H9 (cell line): ENCODE data around the gene CUL4A. TPM values are rescaled to one million over a fixed set of nuclear protein-coding genes. Genes with fewer than 3 reads are reported as not detected.

Experiments used
- DNase-seq: peaks from one replicate; pipeline ENCODE4 v3.0.0-alpha.2; 2017
- H2AFZ ChIP-seq: one replicate; pipeline ENCODE4 v1.6.1; 2013; ENCODE audit warnings: mild to moderate bottlenecking, low read length, control low read depth, moderate library complexity
- H2AK5ac ChIP-seq: 2 replicates; pipeline ENCODE4 v1.6.1; 2013; ENCODE audit warnings: low read length, control low read depth, mixed read lengths; ENCODE audit not compliant: insufficient read length
- H2BK120ac ChIP-seq: one replicate; pipeline ENCODE4 v1.6.1; 2013; ENCODE audit warnings: low read depth, mild to moderate bottlenecking, low read length, control low read depth, inconsistent platforms; ENCODE audit not compliant: poor library complexity, severe bottlenecking
- H2BK12ac ChIP-seq: 2 replicates; pipeline ENCODE4 v1.6.1; 2013; ENCODE audit warnings: low read length, control low read depth, mixed read lengths, low read depth; ENCODE audit not compliant: insufficient read length
- H2BK15ac ChIP-seq: 2 replicates; pipeline ENCODE4 v1.6.1; 2013; ENCODE audit warnings: low read depth, low read length, control low read depth
- H2BK20ac ChIP-seq: one replicate; pipeline ENCODE4 v1.6.1; 2013; ENCODE audit warnings: low read depth, mild to moderate bottlenecking, low read length, control low read depth, inconsistent platforms; ENCODE audit not compliant: poor library complexity, severe bottlenecking
- H2BK5ac ChIP-seq: 2 replicates; pipeline ENCODE4 v1.6.1; 2013; ENCODE audit warnings: low read length, control low read depth, mixed read lengths; ENCODE audit not compliant: insufficient read length
- H3K14ac ChIP-seq: 2 replicates; pipeline ENCODE4 v1.6.1; 2013; ENCODE audit warnings: low read length, control low read depth; ENCODE audit not compliant: insufficient read depth
- H3K18ac ChIP-seq: 2 replicates; pipeline ENCODE4 v1.6.1; 2013; ENCODE audit warnings: low read depth, mild to moderate bottlenecking, mixed read lengths, low read length, control low read depth; ENCODE audit not compliant: insufficient read length
- H3K23ac ChIP-seq: 2 replicates; pipeline ENCODE4 v1.6.1; 2013; ENCODE audit warnings: low read length, control low read depth, mixed read lengths, low read depth; ENCODE audit not compliant: insufficient read length
- H3K23me2 ChIP-seq: 2 replicates; pipeline ENCODE4 v1.6.1; 2013; ENCODE audit warnings: low read depth, mild to moderate bottlenecking, mixed read lengths, low read length, control low read depth; ENCODE audit not compliant: insufficient read length, poor library complexity, severe bottlenecking
- H3K27ac ChIP-seq: 2 replicates; pipeline ENCODE4 v1.5.1; 2013; ENCODE audit warnings: low read length, control low read depth, mixed read lengths, low read depth; ENCODE audit not compliant: insufficient read length
- H3K27me3 ChIP-seq: 2 replicates; pipeline ENCODE4 v1.6.1; 2013; ENCODE audit warnings: low read length, control low read depth, inconsistent platforms; ENCODE audit not compliant: insufficient read depth
- H3K4ac ChIP-seq: 2 replicates; pipeline ENCODE4 v1.6.1; 2013; ENCODE audit warnings: low read depth, mild to moderate bottlenecking, control low read depth, inconsistent platforms, low read length, moderate library complexity
- H3K4me1 ChIP-seq: 2 replicates; pipeline ENCODE4 v1.6.1; 2013; ENCODE audit warnings: low read length, control low read depth, inconsistent platforms; ENCODE audit not compliant: insufficient read depth
- H3K4me2 ChIP-seq: 2 replicates; pipeline ENCODE4 v1.6.1; 2013; ENCODE audit warnings: low read length, control low read depth, mixed read lengths; ENCODE audit not compliant: insufficient read length, insufficient read depth
- H3K56ac ChIP-seq: 2 replicates; pipeline ENCODE4 v1.6.1; 2013; ENCODE audit warnings: low read depth, mild to moderate bottlenecking, mixed read lengths, low read length, control low read depth; ENCODE audit not compliant: insufficient read length
- H3K79me1 ChIP-seq: 2 replicates; pipeline ENCODE4 v1.6.1; 2013; ENCODE audit warnings: low read depth, mild to moderate bottlenecking, moderate library complexity, low read length, control low read depth, inconsistent platforms; ENCODE audit not compliant: insufficient read depth, poor library complexity, severe bottlenecking
- H3K79me2 ChIP-seq: 2 replicates; pipeline ENCODE4 v1.6.1; 2013; ENCODE audit warnings: low read length, control low read depth, inconsistent platforms; ENCODE audit not compliant: insufficient read depth
- H3K9ac ChIP-seq: 2 replicates; pipeline ENCODE4 v1.6.1; 2013; ENCODE audit warnings: low read length, control low read depth, mixed read lengths; ENCODE audit not compliant: insufficient read length; ENCODE audit errors: extremely low read depth
- H3K9me3 ChIP-seq: one replicate; pipeline ENCODE4 v1.6.1; 2013; ENCODE audit warnings: low read depth, low read length, inconsistent platforms; ENCODE audit not compliant: control insufficient read depth
- H3T11ph ChIP-seq: one replicate; pipeline ENCODE4 v1.6.1; 2013; ENCODE audit warnings: mild to moderate bottlenecking, low read length, control low read depth, inconsistent platforms
- H4K20me1 ChIP-seq: one replicate; pipeline ENCODE4 v1.6.1; 2013; ENCODE audit not compliant: control insufficient read depth, insufficient read length, insufficient read depth
- H4K5ac ChIP-seq: 2 replicates; pipeline ENCODE4 v1.6.1; 2013; ENCODE audit warnings: low read depth, mild to moderate bottlenecking, mixed read lengths, low read length, control low read depth; ENCODE audit not compliant: insufficient read length
- H4K8ac ChIP-seq: replicated peaks from 2 replicates; pipeline ENCODE4 v1.6.1; 2013; ENCODE audit warnings: low read length, control low read depth, mixed read lengths, low read depth; ENCODE audit not compliant: insufficient read length
- H4K91ac ChIP-seq: 2 replicates; pipeline ENCODE4 v1.6.1; 2013; ENCODE audit warnings: low read depth, mild to moderate bottlenecking, moderate library complexity, mixed read lengths, low read length, control low read depth; ENCODE audit not compliant: insufficient read length
- H3K27ac Mint-ChIP-seq, 3 experiments: 2 replicates in 2 of 3; 3 replicates in 1 of 3; pipeline ENCODE4 v1.8.0; 2020 to 2021; ENCODE audit warnings: mixed read lengths in 3 of 3, mild to moderate bottlenecking in 1 of 3, moderate library complexity in 1 of 3
- H3K27me3 Mint-ChIP-seq: 2 replicates; pipeline ENCODE4 v1.8.0; 2021; ENCODE audit warnings: low read depth, mild to moderate bottlenecking, moderate library complexity, mixed read lengths
- H3K36me3 Mint-ChIP-seq, 3 experiments: 2 replicates in 2 of 3; 3 replicates in 1 of 3; pipeline ENCODE4 v1.8.0; 2020 to 2021; ENCODE audit warnings: low read depth in 3 of 3, mixed read lengths in 3 of 3; ENCODE audit not compliant: insufficient read depth in 1 of 3
- H3K4me1 Mint-ChIP-seq, 2 experiments: 2 replicates each; pipeline ENCODE4 v1.8.0; 2020; ENCODE audit warnings: mixed read lengths in 2 of 2
- H3K4me3 Mint-ChIP-seq, 2 experiments: 2 replicates in 1 of 2; 3 replicates in 1 of 2; pipeline ENCODE4 v1.8.0; 2020 to 2021; ENCODE audit warnings: mild to moderate bottlenecking in 2 of 2, mixed read lengths in 2 of 2, moderate library complexity in 1 of 2
- H3K9me3 Mint-ChIP-seq, 2 experiments: 2 replicates in 1 of 2; 3 replicates in 1 of 2; pipeline ENCODE4 v1.8.0; 2020; ENCODE audit warnings: mild to moderate bottlenecking in 2 of 2, mixed read lengths in 2 of 2, moderate library complexity in 1 of 2
- CTCF ChIP-seq: fragments of 200-600 bp; sonication (generic); conservative IDR thresholded peaks from 3 replicates; pipeline ENCODE4 v1.8.0; 2021; ENCODE audit warnings: antibody characterized with exemption, mild to moderate bottlenecking
- WGBS: extraction: QIAGEN DNeasy Blood & Tissue Kit; methylation state at CpG from one replicate; pipeline ENCODE4 v1.1.7; 2013; ENCODE audit warnings: missing lambda C conversion rate, low lambda C conversion rate, mixed read lengths; ENCODE audit not compliant: insufficient read length; ENCODE audit errors: extremely low coverage; 5-methylcytosine and 5-hydroxymethylcytosine counted together
- total RNA-seq: library from RNA; stranded (reverse); gene quantifications from 2 replicates; pipeline ENCODE4 v1.2.1, GENCODE V29; 2021

CUL4A gene
- total RNA-seq, 1 experiment from 2014 or later, result 97.9 TPM

- WGBS, result no CpG with 5 or more reads among the region's 7 CpGs
- Histone ChIP-seq H2AK5ac (no peak overlapping the region), H4K91ac (no peak overlapping the region), H3K4ac (no peak overlapping the region), H3K4me2 (no peak overlapping the region), H3K18ac (no peak overlapping the region), H3T11ph (no peak overlapping the region), H3K79me2 (peaks cover 32% of the 10 kb centered on the region; the same call in 1 of the 2 replicates), H3K27ac (no peak overlapping the region), H2BK5ac (no peak overlapping the region), H2BK12ac (no peak overlapping the region), H3K14ac (no peak overlapping the region), H3K9me3 (no peaks in the 10 kb centered on the region), H4K8ac (no peak overlapping the region), H3K23ac (no peak overlapping the region), H2BK120ac (no peak overlapping the region), H4K20me1 (no peaks in the 10 kb centered on the region), H2BK20ac (no peak overlapping the region), H3K56ac (no peak overlapping the region), H3K23me2 (peaks cover 12% of the 10 kb centered on the region), H2AFZ (no peak overlapping the region), H2BK15ac (no peak overlapping the region), H3K4me1 (0 out of 2 replicates have a peak, but pooled peaks cover 3% of the 10 kb centered on the region), H3K79me1 (peaks cover 8% of the 10 kb centered on the region), H3K27me3 (no peaks in the 10 kb centered on the region; the same call in 1 of the 2 replicates), H4K5ac (no peak overlapping the region), H3K9ac (no peak overlapping the region)
- Mint-ChIP-seq H3K4me3 (no peak overlapping the region), H3K27ac (no peak overlapping the region), H3K4me1 (peaks cover 14 to 17% of the 10 kb centered on the region in 2 experiments), H3K27me3 (peaks cover 4% of the 10 kb centered on the region; the same call in 1 of the 2 replicates), H3K36me3 (peaks cover 0 to 1% (median 0%) of the 10 kb centered on the region in 3 experiments; a peak in 3 of 7 replicates), H3K9me3 (peaks cover 0 to 5% of the 10 kb centered on the region in 2 experiments; a peak in 2 of 5 replicates)
- TF ChIP-seq CTCF, result no peak
- DNase-seq, result no peak
Observed at GRCh38 chr13:113299951-113300350, 90.5 kb downstream of the CUL4A start.
